MCF 10A (cell line): ENCODE results near the gene STAMBPL1. TPM values are rescaled to one million over a fixed set of nuclear protein-coding genes. Genes with fewer than 3 reads are reported as not detected.

Experiments used
- BruUV-seq: library from RNA; stranded (reverse); fragments of 400-500 nt; replicated peaks from 2 replicates; lab custom pipeline; 2021; lab: Mats Ljungman, UMichigan
- CTCF ChIA-PET: fragments of 300-600 bp; sonication (Branson Sonifier 250); formaldehyde crosslinking; extraction: SDS; loops from one replicate; lab custom pipeline; 2021; ENCODE audit warnings: antibody characterized with exemption, inconsistent platforms; lab: Yijun Ruan, JAX
- POLR2A ChIA-PET: fragments of 300-600, 350-650 bp; sonication (Branson Sonifier 250); formaldehyde crosslinking; extraction: SDS; loops from one replicate; lab custom pipeline; 2020; ENCODE audit warnings: antibody characterized with exemption, inconsistent platforms; lab: Yijun Ruan, JAX
- DNase-seq: peaks from one replicate; pipeline ENCODE4 v3.0.0-alpha.2; 2018; ENCODE audit not compliant: unreplicated experiment
- H3K27ac Mint-ChIP-seq: one replicate; pipeline ENCODE4 v1.8.0; 2022; ENCODE audit warnings: mild to moderate bottlenecking, low read depth, mixed read lengths; ENCODE audit not compliant: unreplicated experiment
- H3K27me3 Mint-ChIP-seq: one replicate; pipeline ENCODE4 v1.8.0; 2022; ENCODE audit warnings: mixed read lengths; ENCODE audit not compliant: insufficient read depth, unreplicated experiment
- H3K36me3 Mint-ChIP-seq: one replicate; pipeline ENCODE4 v1.8.0; 2022; ENCODE audit warnings: mild to moderate bottlenecking, moderate library complexity, mixed read lengths; ENCODE audit not compliant: insufficient read depth, unreplicated experiment
- H3K4me1 Mint-ChIP-seq: one replicate; pipeline ENCODE4 v1.8.0; 2022; ENCODE audit warnings: mixed read lengths; ENCODE audit not compliant: insufficient read depth, unreplicated experiment
- H3K4me3 Mint-ChIP-seq: one replicate; pipeline ENCODE4 v1.8.0; 2022; ENCODE audit warnings: mild to moderate bottlenecking, moderate library complexity, mixed read lengths; ENCODE audit not compliant: unreplicated experiment
- H3K9me3 Mint-ChIP-seq: one replicate; pipeline ENCODE4 v1.8.0; 2022; ENCODE audit warnings: mixed read lengths; ENCODE audit not compliant: unreplicated experiment
- CTCF ChIP-seq: fragments of 200-600 bp; IDR thresholded peaks from one replicate; pipeline ENCODE4 v1.8.0; 2022; ENCODE audit warnings: antibody characterized with exemption, mild to moderate bottlenecking; ENCODE audit not compliant: unreplicated experiment
- intact Hi-C: fragments of 100-400 bp; cut with micrococcal nuclease; formaldehyde crosslinking; loops from 2 replicates; pipeline ENCODE4 v1.14.1; 2022
- total RNA-seq: library from RNA; stranded (reverse); gene quantifications from 2 replicates; pipeline ENCODE4 v1.2.3, GENCODE V29; 2022

The STAMBPL1 gene
- total RNA-seq, 1 experiment from 2014 or later = 29.2 TPM

- POLR2A ChIA-PET = interaction anchor here (1.2 to 3.3 kb wide), 2 partner anchors 11 to 32 kb away, joined by 5 to 34 read pairs; partner anchors contain the start of gene ANKRD22
- Mint-ChIP-seq H3K4me3 (peak overlapping the region; percentile 97), H3K27me3 (no peaks in the 10 kb centered on the region), H3K36me3 (no peaks in the 10 kb centered on the region), H3K27ac (peak overlapping the region; percentile 91), H3K9me3 (no peaks in the 10 kb centered on the region), H3K4me1 (peaks cover 35% of the 10 kb centered on the region)
- CTCF ChIA-PET = interaction anchor here (0.6 to 3.3 kb wide), 5 partner anchors 9 to 201 kb away, joined by 3 to 17 read pairs (median 3); no protein-coding TSS in a partner anchor
- no TSS peak for BruUV-seq
- no peak for TF ChIP-seq CTCF
- DNase-seq = peak; percentile 2
- intact Hi-C loops = no loop called here
These were observed 3.4 kb downstream of the STAMBPL1 start for GRCh38 chr10:88883448-88883809.

- intact Hi-C loops = no loop called here
- no peak overlapping the region for H3K27ac Mint-ChIP-seq
- no peaks in the 10 kb centered on the region for H3K9me3 Mint-ChIP-seq
- DNase-seq = peak; percentile 25
- no peak overlapping the region for H3K4me3 Mint-ChIP-seq
- no peak for TF ChIP-seq CTCF
- H3K27me3 Mint-ChIP-seq = no peaks in the 10 kb centered on the region
- ChIA-PET CTCF (interaction anchor here (1.9 to 3.8 kb wide), 2 partner anchors 46 to 51 kb away, joined by 10 to 17 read pairs; no protein-coding TSS in a partner anchor), POLR2A (interaction anchor here (0.7 to 1.2 kb wide), 6 partner anchors 24 to 106 kb away, joined by 3 to 4 read pairs (median 3); partner anchors contain the start of genes ANKRD22 and FAS)
- no peaks in the 10 kb centered on the region for H3K36me3 Mint-ChIP-seq
- H3K4me1 Mint-ChIP-seq = peaks cover 41% of the 10 kb centered on the region
- no TSS peak for BruUV-seq
These were observed 6.5 kb downstream of the STAMBPL1 start for GRCh38 chr10:88886557-88886956.

- CTCF ChIA-PET = interaction anchor here (1.7 kb wide), 1 partner anchor 13 kb away, joined by 4 read pairs; no protein-coding TSS in a partner anchor
- no peak for TF ChIP-seq CTCF
- POLR2A ChIA-PET = interaction anchor here (0.9 kb wide), 1 partner anchor 39 kb away, joined by 5 read pairs; no protein-coding TSS in a partner anchor
- H3K4me1 Mint-ChIP-seq = peaks cover 23% of the 10 kb centered on the region
- BruUV-seq = no TSS peak
- H3K36me3 Mint-ChIP-seq = peaks cover 6% of the 10 kb centered on the region
- DNase-seq = no peak
- intact Hi-C loops = no loop called here
- no peaks in the 10 kb centered on the region for H3K9me3 Mint-ChIP-seq
- no peaks in the 10 kb centered on the region for H3K27me3 Mint-ChIP-seq
- H3K4me3 Mint-ChIP-seq = no peak overlapping the region
- H3K27ac Mint-ChIP-seq = no peak overlapping the region
These were observed 8.9 kb downstream of the STAMBPL1 start for GRCh38 chr10:88888810-88889445.

- CTCF ChIA-PET = interaction anchor here (0.6 kb wide), 1 partner anchor 45 kb away, joined by 3 read pairs; no protein-coding TSS in a partner anchor
- peaks cover 9% of the 10 kb centered on the region for H3K36me3 Mint-ChIP-seq
- no TSS peak for BruUV-seq
These were observed 9.7 kb downstream of the STAMBPL1 start for GRCh38 chr10:88889559-88890337.

More at GRCh38 chr10:88889559-88890337, 9.7 kb downstream of the STAMBPL1 start:
- POLR2A ChIA-PET = interaction anchor here (1.0 kb wide), 1 partner anchor 10 kb away, joined by 5 read pairs; the partner anchor contains the start of gene STAMBPL1
- TF ChIP-seq CTCF = no peak
- intact Hi-C loops = no loop called here
- Mint-ChIP-seq H3K4me1 (peaks cover 18% of the 10 kb centered on the region), H3K27ac (no peak overlapping the region), H3K9me3 (no peaks in the 10 kb centered on the region), H3K27me3 (no peaks in the 10 kb centered on the region), H3K4me3 (no peak overlapping the region)
- DNase-seq = no peak
